OCI-LY1 (cell line): ENCODE measurements around the gene INHBC.
A peak's percentile ranks its signal among the peaks of the same experiment; 100 is the strongest.

ENCODE experiments used
- H2AFZ ChIP-seq: fragments of 200-600 bp; sonication (generic), shearing (Covaris generic); 2 replicates; pipeline ENCODE4 v1.6.0; 2014; ENCODE audit warnings: antibody characterized with exemption, mild to moderate bottlenecking, low read length
- H3F3A ChIP-seq: fragments of 200-600 bp; sonication (generic), shearing (Covaris generic); 2 replicates; pipeline ENCODE4 v1.6.0; 2014; ENCODE audit warnings: mild to moderate bottlenecking, antibody characterized with exemption, low read length, moderate library complexity; ENCODE audit not compliant: insufficient read depth
- H3K27ac ChIP-seq: fragments of 200-600 bp; sonication (generic); 2 replicates; pipeline ENCODE4 v1.5.1; 2014; ENCODE audit warnings: low read length, mixed run types, mild to moderate bottlenecking, low read depth; ENCODE audit not compliant: poor library complexity, severe bottlenecking
- H3K27me3 ChIP-seq: fragments of 200-600 bp; sonication (generic); 2 replicates; pipeline ENCODE4 v1.6.0; 2014; ENCODE audit warnings: antibody characterized with exemption, mild to moderate bottlenecking, low read length, moderate library complexity; ENCODE audit not compliant: insufficient read depth
- H3K36me3 ChIP-seq: fragments of 200-600 bp; sonication (generic); 2 replicates; pipeline ENCODE4 v1.6.1; 2014; ENCODE audit warnings: mild to moderate bottlenecking, antibody characterized with exemption, low read length, moderate library complexity, mixed read lengths; ENCODE audit not compliant: insufficient read depth
- H3K4me1 ChIP-seq: fragments of 200-600 bp; sonication (generic); 2 replicates; pipeline ENCODE4 v1.5.1; 2014; ENCODE audit warnings: mild to moderate bottlenecking, low read length, moderate library complexity; ENCODE audit not compliant: insufficient read depth, severe bottlenecking
- H3K4me2 ChIP-seq: fragments of 200-600 bp; sonication (generic), shearing (Covaris generic); 2 replicates; pipeline ENCODE4 v1.6.1; 2014; ENCODE audit warnings: low read length
- H3K4me3 ChIP-seq: fragments of 200-600 bp; sonication (generic); 2 replicates; pipeline ENCODE4 v1.5.1; 2014; ENCODE audit warnings: low read length, low read depth, mild to moderate bottlenecking, mixed read lengths; ENCODE audit not compliant: poor library complexity, severe bottlenecking
- H3K79me2 ChIP-seq: fragments of 200-600 bp; shearing (Covaris generic); 2 replicates; pipeline ENCODE4 v1.6.1; 2016; ENCODE audit warnings: mixed run types, low read length, mixed read lengths; ENCODE audit not compliant: insufficient read depth
- H3K9ac ChIP-seq: fragments of 200-600 bp; sonication (generic), shearing (Covaris generic); 2 replicates; pipeline ENCODE4 v1.6.1; 2014; ENCODE audit warnings: mild to moderate bottlenecking, low read length, mixed read lengths
- H3K9me2 ChIP-seq: fragments of 200-600 bp; sonication (generic), shearing (Covaris generic); 2 replicates; pipeline ENCODE4 v1.6.1; 2014; ENCODE audit warnings: low read depth, mild to moderate bottlenecking, low read length, mixed read lengths
- H3K9me3 ChIP-seq: fragments of 200-600 bp; shearing (Covaris generic); 2 replicates; pipeline ENCODE4 v1.6.1; 2014; ENCODE audit warnings: low read length, mixed read lengths
- H4K20me1 ChIP-seq: fragments of 200-600 bp; sonication (generic), shearing (Covaris generic); 2 replicates; pipeline ENCODE4 v1.6.0; 2016; ENCODE audit warnings: mild to moderate bottlenecking, low read length; ENCODE audit not compliant: insufficient read depth
- CTCF ChIP-seq: fragments of 200-600 bp; sonication (generic), shearing (Covaris generic); IDR thresholded peaks from 2 replicates; pipeline ENCODE4 v1.5.1; 2017; ENCODE audit warnings: mild to moderate bottlenecking, antibody characterized with exemption, low read length, moderate library complexity, mixed read lengths
- EZH2 ChIP-seq: fragments of 200-600 bp; sonication (generic), shearing (Covaris generic); IDR thresholded peaks from 2 replicates; pipeline ENCODE4 v1.8.0; 2017; ENCODE audit warnings: borderline replicate concordance, mixed run types, mild to moderate bottlenecking, antibody characterized with exemption, low read length, moderate library complexity, mixed read lengths

INHBC gene

GRCh38 chr12:57462912-57463253, 28.3 kb downstream of the INHBC start:
- Histone ChIP-seq H2AFZ (no peak overlapping the region), H3K79me2 (no peaks in the 10 kb centered on the region), H3K9ac (no peak overlapping the region), H3K9me2 (no peaks in the 10 kb centered on the region), H3K9me3 (no peaks in the 10 kb centered on the region), H3K4me1 (peaks cover 32% of the 10 kb centered on the region), H4K20me1 (no peaks in the 10 kb centered on the region), H3K36me3 (no peaks in the 10 kb centered on the region), H3K4me3 (no peak overlapping the region), H3K27ac (no peak overlapping the region), H3F3A (no peaks in the 10 kb centered on the region), H3K27me3 (peaks cover 4% of the 10 kb centered on the region; the same call in 1 of the 2 replicates), H3K4me2 (peak overlapping the region; percentile 92; the same call in 1 of the 2 replicates)
- no peak for TF ChIP-seq CTCF
- no peak for TF ChIP-seq EZH2

- Histone ChIP-seq H3F3A (no peaks in the 10 kb centered on the region), H3K4me3 (no peak overlapping the region), H4K20me1 (no peaks in the 10 kb centered on the region), H3K9me3 (no peaks in the 10 kb centered on the region), H3K9me2 (no peaks in the 10 kb centered on the region), H3K79me2 (no peaks in the 10 kb centered on the region), H3K9ac (no peak overlapping the region), H2AFZ (no peak overlapping the region), H3K4me2 (no peak overlapping the region), H3K27me3 (peaks cover 7% of the 10 kb centered on the region; the same call in 1 of the 2 replicates), H3K27ac (no peak overlapping the region), H3K36me3 (no peaks in the 10 kb centered on the region), H3K4me1 (peaks cover 24% of the 10 kb centered on the region)
- TF ChIP-seq EZH2 (no peak), CTCF (no peak)
Measured at GRCh38 chr12:57464569-57464968, 30.0 kb downstream of the INHBC start.

- Histone ChIP-seq H3K4me2 (no peak overlapping the region), H3K9me2 (no peaks in the 10 kb centered on the region), H3K27me3 (peaks cover 7% of the 10 kb centered on the region; the same call in 1 of the 2 replicates), H3F3A (no peaks in the 10 kb centered on the region), H3K36me3 (no peaks in the 10 kb centered on the region), H4K20me1 (no peaks in the 10 kb centered on the region), H2AFZ (no peak overlapping the region), H3K27ac (no peak overlapping the region), H3K9ac (no peak overlapping the region), H3K9me3 (no peaks in the 10 kb centered on the region), H3K4me1 (peaks cover 24% of the 10 kb centered on the region), H3K4me3 (no peak overlapping the region), H3K79me2 (no peaks in the 10 kb centered on the region)
- TF ChIP-seq EZH2, result no peak
- TF ChIP-seq CTCF, result no peak
Measured at GRCh38 chr12:57465030-57465746, 30.6 kb downstream of the INHBC start.
